SK-N-MC (cell line): Measurements from ENCODE around the gene MS4A6A.

ENCODE experiments used
- DNase-seq: peaks from one replicate; pipeline ENCODE4 v3.0.0-alpha.2; 2011; ENCODE audit warnings: low read depth, low spot score
- H3K27ac ChIP-seq: fragments of 200-600 bp; sonication (generic); 2 replicates; pipeline ENCODE4 v1.5.1; 2016; ENCODE audit warnings: mixed run types
- H3K36me3 ChIP-seq: fragments of 200-600 bp; sonication (generic); 2 replicates; pipeline ENCODE4 v1.6.1; 2017; ENCODE audit warnings: antibody characterized with exemption, low read length, mixed read lengths; ENCODE audit not compliant: insufficient read depth
- H3K4me3 ChIP-seq: fragments of 200-600 bp; sonication (generic); 2 replicates; pipeline ENCODE4 v1.5.1; 2016
- H3K9ac ChIP-seq: fragments of 200-600 bp; sonication (generic); 2 replicates; pipeline ENCODE4 v1.8.0; 2017; ENCODE audit warnings: mixed run types, mixed read lengths; ENCODE audit not compliant: insufficient read length
- H3K9me3 ChIP-seq: fragments of 200-600 bp; sonication (generic); 2 replicates; pipeline ENCODE4 v1.6.1; 2017; ENCODE audit warnings: low read depth, mild to moderate bottlenecking, antibody characterized with exemption, low read length, moderate library complexity, mixed read lengths
- EZH2 ChIP-seq: fragments of 200-600 bp; sonication (generic); IDR thresholded peaks from one replicate; pipeline ENCODE4 v1.6.1; 2017; ENCODE audit warnings: antibody characterized with exemption
- FOXP2 ChIP-seq: optimal IDR thresholded peaks from 2 replicates; pipeline ENCODE3; 2011; ENCODE audit warnings: mild to moderate bottlenecking, moderate library complexity; ENCODE audit not compliant: insufficient read depth; ENCODE audit errors: extremely low read length, control extremely low read depth
- POLR2AphosphoS5 ChIP-seq: IDR thresholded peaks from 2 replicates; pipeline ENCODE4 v1.6.1; 2012; ENCODE audit warnings: mild to moderate bottlenecking, low read depth, low read length, borderline replicate concordance

MS4A6A gene

GRCh38 chr11:60184824-60185511 is 2.1 kb upstream of the MS4A6A start:
- no peak for TF ChIP-seq FOXP2
- TF ChIP-seq POLR2AphosphoS5: no peak
- no peak for TF ChIP-seq EZH2
- no peak for DNase-seq
- Histone ChIP-seq H3K27ac (no peak overlapping the region), H3K4me3 (no peak overlapping the region), H3K9me3 (no peaks in the 10 kb centered on the region), H3K36me3 (no peaks in the 10 kb centered on the region), H3K9ac (no peak overlapping the region)

- Histone ChIP-seq H3K9ac (no peak overlapping the region), H3K4me3 (no peak overlapping the region), H3K9me3 (no peaks in the 10 kb centered on the region), H3K27ac (no peak overlapping the region), H3K36me3 (no peaks in the 10 kb centered on the region)
- no peak for DNase-seq
- TF ChIP-seq EZH2 (no peak), FOXP2 (no peak), POLR2AphosphoS5 (no peak)
Observed at GRCh38 chr11:60183591-60184205, 815 bp upstream of the MS4A6A start.

GRCh38 chr11:60175860-60176275 is 7.0 kb downstream of the MS4A6A start:
- H3K9ac ChIP-seq: no peak overlapping the region
- no peak for DNase-seq
- no peak overlapping the region for H3K4me3 ChIP-seq
- no peak overlapping the region for H3K27ac ChIP-seq
- TF ChIP-seq EZH2: no peak
- no peaks in the 10 kb centered on the region for H3K9me3 ChIP-seq
- no peaks in the 10 kb centered on the region for H3K36me3 ChIP-seq

DNA sequence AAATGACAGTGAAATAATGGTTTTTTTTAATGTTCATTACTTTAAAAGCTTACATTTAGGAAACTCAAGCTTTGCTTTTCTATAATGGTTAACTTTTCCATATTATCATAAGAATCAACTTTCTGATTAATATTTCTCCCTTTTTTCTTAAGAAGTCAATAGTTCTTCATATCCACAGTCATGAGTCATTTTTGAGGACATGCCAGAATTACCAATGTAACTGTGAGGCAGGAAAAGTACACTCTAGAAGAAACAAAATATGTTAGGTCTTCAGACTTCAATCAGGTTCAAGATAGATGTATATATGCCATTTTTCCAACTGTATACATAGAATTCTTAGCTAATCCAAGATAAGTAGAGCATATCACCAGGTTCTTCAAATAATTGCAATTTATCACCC is 10.9 kb downstream of the MS4A6A start:
- TF ChIP-seq POLR2AphosphoS5 (no peak), FOXP2 (no peak), EZH2 (no peak)
- Histone ChIP-seq H3K27ac (no peak overlapping the region), H3K36me3 (no peaks in the 10 kb centered on the region)

GRCh38 chr11:60170566-60170965 is 12.3 kb downstream of the MS4A6A start:
- Histone ChIP-seq H3K9ac (no peak overlapping the region), H3K36me3 (no peaks in the 10 kb centered on the region), H3K9me3 (no peaks in the 10 kb centered on the region), H3K4me3 (no peak overlapping the region), H3K27ac (no peak overlapping the region)
- TF ChIP-seq POLR2AphosphoS5 (no peak), EZH2 (no peak), FOXP2 (no peak)
- no peak for DNase-seq

More for the DNA sequence above, 10.9 kb downstream of the MS4A6A start:
- Histone ChIP-seq H3K9me3 (no peaks in the 10 kb centered on the region), H3K4me3 (no peak overlapping the region), H3K9ac (no peak overlapping the region)
- no peak for DNase-seq

DNA sequence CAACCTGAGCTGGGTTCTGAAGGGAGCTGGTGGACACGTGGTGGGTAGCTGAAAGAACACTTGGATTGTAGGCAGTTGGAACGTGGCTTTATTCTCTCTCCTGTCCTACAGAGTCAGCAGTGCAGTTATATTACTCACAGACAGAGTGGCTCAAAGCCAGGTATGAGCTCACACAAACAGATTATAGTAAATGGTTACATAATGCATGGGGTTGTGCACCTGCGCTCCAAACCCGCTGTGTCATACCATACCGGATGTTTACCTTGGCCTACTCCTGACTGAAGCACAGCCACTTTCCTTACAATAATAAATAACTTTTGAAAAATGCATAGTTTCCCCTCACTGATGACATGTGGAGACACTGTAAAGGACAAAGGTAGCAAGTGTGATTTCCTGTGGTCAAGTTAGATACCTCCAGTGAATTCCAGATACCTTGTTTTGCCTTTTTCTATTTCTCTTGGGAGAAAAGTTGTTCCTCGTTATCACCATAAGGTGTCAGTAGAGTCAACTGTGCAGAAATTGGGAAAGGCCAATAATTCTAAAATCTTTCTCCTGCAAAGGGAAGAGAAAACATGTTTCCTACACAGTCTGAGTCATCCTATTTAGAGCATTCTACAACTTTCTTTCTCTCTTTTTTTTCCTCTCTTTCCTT is 13.5 kb downstream of the MS4A6A start:
- Histone ChIP-seq H3K9ac (no peak overlapping the region), H3K9me3 (no peaks in the 10 kb centered on the region), H3K36me3 (no peaks in the 10 kb centered on the region), H3K4me3 (no peak overlapping the region), H3K27ac (no peak overlapping the region)
- TF ChIP-seq POLR2AphosphoS5: no peak
- TF ChIP-seq EZH2: no peak
- no peak for TF ChIP-seq FOXP2
- no peak for DNase-seq

DNA sequence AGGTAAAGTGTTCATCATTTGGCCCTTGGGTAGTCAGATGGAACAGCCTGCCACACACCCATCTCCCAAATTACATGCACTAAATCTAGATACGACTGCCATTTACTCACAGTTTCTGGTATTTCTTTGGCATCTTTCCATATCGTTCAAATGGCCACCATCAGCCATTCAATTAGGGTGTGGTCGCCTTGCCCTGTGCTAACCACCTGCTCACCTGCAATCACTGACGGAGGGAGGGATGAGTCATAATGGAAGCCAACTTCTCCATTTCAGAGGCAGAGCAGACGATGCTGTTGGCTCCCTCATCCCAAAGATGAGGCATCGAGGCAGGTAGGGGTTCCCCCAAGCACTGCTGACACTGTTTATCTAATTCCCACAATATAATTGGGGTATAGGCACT is 14.6 kb downstream of the MS4A6A start:
- TF ChIP-seq POLR2AphosphoS5 (no peak), FOXP2 (no peak), EZH2 (no peak)
- no peak for DNase-seq
- Histone ChIP-seq H3K27ac (no peak overlapping the region), H3K9me3 (no peaks in the 10 kb centered on the region), H3K9ac (no peak overlapping the region), H3K4me3 (no peak overlapping the region), H3K36me3 (no peaks in the 10 kb centered on the region)

DNA sequence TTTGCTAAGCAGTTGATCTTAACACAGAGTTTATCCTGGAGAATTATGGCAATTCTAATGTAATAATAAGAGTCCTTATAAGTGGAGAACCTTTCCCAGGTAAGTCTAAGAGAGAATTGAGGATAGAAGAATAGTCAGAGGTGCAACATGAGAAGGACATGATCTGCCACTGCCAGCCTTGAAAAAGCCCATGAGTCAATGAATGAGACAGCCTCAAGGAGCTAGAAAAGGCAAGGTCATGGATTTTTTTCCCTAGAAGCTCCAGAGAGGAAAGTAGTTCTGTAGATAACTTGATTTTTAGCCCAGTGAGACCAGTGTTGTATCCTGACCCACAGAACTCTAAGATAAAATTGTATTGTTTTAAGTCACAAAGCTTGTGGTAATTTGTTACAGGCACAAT is 16.9 kb downstream of the MS4A6A start:
- no peak for DNase-seq
- Histone ChIP-seq H3K9ac (no peak overlapping the region), H3K9me3 (no peaks in the 10 kb centered on the region), H3K36me3 (no peaks in the 10 kb centered on the region), H3K4me3 (no peak overlapping the region), H3K27ac (no peak overlapping the region)
- TF ChIP-seq EZH2 (no peak), POLR2AphosphoS5 (no peak), FOXP2 (no peak)

- Histone ChIP-seq H3K9ac (no peak overlapping the region), H3K9me3 (no peaks in the 10 kb centered on the region), H3K27ac (no peak overlapping the region), H3K36me3 (no peaks in the 10 kb centered on the region), H3K4me3 (no peak overlapping the region)
- TF ChIP-seq FOXP2: no peak
- no peak for TF ChIP-seq POLR2AphosphoS5
- TF ChIP-seq EZH2: no peak
- DNase-seq: no peak
Observed at GRCh38 chr11:60165538-60165937, 17.3 kb downstream of the MS4A6A start.
